NOMO-1 treated with DMSO at 0.1 percent for 48 hours (cell line): ENCODE measurements around the gene INCENP.

ENCODE experiments used
- DNase-seq: peaks from one replicate; lab custom pipeline; 2025; ENCODE audit not compliant: unreplicated experiment; lab: John Stamatoyannopoulos, UW

The INCENP gene

DNA sequence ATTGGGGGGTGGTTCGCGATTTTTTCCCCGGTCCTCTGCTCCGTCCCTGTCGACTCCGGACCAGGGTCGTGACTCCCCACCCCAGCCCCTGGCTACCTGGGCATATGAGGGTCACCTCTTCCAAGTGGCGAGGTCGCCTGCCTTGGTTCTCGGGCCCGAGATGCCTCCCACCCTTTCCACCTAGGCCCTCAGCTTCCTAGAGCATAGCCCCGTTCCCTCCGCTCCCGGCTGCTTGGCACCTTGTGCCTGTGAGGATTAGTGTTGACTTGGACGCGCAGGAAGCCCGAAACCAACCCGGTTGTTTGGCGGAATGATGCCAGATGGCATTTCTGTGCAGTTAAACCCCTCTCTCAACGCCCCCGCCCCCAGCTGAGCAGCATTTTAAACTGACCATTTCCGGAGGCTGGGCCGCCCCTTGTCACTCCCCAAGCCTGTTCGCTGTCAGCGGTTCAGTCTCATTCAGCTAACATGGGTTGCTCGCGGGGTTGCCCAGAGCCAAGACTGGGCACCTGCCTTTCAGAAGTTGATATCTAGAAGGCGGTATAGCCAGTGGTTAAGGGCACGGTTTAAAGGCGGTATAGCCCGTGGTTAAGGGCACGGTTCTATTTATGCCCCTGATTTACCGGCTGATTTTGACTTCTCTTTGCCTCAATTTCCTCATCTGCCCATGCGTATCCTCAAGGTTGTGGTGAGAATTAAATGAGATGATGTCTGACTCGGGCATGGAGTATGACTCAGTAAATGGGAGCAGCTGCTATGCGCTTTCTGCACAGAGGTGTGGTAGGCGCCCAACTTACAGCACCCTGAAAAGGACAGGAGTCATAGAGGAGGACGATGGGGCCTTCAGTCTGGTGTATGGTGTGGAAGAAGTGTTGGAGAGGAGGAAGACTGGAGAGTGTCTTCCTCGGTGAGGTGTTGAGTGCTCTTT is 639 bp downstream of the INCENP start:
- peak; percentile 17 for DNase-seq

DNA sequence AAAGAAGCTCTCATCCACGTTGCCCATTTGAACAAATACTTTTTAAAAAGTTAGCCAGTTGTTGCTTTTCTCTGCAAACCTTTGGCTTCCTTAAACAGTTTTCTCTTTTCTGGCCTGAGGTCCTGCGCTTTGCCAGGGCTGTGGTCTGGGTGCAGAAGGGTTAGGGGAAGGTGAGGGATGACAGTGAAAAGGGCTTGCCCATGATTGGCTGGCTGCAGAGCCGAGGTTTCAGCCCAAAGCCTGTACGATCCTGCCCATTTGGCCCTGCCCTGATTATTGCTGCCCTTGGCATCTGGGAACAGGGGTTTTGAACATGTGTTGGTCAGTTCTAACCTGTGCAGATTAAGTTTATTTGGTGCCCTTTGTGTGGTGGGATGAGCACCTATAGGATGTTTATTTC is 1.5 kb downstream of the INCENP start:
- peak; percentile 18 for DNase-seq

DNA sequence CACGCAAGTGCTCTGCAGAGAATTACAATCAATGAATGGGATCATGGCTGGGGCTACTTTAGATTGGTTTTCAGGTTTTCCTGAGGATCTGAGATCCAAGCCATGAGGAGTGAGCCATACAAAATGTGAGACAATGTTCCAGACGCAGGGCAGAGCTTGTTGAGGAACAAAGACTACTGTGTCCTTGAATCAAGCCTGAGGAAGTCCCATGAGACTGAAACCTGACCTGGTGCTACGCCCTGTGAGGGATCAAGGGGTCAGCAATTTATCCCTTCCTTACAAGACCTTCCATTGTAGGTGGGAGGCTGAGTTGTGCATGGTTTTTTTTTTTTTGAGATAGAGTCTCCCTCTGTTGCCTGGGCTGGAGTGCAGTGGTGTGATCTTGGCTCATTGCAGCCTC is 2.1 kb downstream of the INCENP start:
- DNase-seq: no peak

DNA sequence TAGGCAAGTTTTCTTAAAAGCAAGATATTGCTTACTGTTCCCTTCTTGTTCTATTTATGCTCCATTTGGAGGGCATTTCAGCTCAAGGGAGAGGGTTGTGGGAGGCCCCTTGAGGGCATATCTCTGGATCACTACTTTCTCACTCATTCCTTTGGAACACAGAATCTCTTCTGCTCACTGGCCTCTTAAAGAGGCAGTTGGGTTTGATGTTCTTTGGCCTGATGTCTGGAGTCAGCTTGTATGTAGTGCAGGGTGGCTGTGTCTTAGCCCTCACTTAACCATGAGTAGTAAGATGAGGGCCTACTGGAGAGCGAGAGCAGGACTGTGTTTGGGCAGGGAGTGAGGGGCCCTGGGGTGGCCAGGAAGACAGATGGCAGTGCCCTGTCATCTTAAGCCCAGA is 3.6 kb downstream of the INCENP start:
- no peak for DNase-seq

DNA sequence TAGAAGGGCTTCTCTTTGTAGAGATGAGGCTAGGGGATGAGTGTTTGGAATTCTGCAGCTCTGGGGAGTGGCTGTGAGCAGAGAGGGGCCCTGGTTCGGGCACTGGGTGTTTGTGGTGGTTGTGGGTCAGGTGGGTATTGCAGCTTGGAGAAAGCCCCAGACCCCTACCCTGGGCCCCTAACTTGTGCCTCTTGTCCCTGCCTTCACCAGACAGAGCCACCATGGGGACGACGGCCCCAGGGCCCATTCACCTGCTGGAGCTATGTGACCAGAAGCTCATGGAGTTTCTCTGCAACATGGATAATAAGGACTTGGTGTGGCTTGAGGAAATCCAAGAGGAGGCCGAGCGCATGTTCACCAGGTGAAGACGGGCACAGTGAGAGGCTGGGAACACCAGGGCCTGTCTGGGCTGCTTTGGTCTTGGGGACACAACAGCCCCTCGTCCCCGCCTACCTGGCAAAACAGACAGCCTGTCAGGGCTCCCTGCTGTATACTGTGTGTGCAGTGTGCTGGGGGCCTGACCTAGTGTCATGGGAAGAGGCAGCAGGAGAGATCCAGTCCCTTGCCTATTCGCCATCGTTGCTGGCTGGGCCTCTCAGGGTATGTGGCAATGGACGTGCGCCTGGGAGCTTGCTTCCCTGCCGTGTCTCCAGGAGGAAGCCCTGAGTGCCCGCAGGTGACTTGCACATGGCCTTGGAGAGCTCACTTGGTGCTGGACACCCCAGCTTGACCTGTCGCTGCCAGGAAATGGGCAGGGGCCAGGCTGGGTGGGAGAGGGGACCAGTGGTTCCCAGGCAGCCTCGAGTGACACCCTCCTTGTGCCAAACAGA is 4.3 kb downstream of the INCENP start:
- no peak for DNase-seq

DNA sequence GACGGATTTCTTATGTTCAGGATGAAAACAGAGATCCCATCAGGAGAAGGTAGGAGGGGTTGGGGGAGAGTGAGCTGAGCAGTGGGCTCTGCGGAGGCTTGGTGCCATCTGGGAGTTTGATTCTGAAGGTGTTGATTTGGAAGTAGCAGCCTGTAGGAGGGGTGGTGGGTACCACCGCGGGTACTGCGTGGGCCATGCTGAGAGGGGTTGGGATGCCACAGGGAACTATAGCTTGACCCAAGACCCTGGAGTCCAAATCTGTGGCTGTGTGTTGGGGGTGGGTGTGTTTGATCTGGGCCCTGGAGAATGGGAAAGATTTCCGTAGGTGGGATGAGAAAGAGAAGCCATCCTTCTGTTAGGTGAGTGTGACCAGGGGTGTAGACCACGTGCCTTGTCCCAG is 5.0 kb downstream of the INCENP start:
- no peak for DNase-seq

DNA sequence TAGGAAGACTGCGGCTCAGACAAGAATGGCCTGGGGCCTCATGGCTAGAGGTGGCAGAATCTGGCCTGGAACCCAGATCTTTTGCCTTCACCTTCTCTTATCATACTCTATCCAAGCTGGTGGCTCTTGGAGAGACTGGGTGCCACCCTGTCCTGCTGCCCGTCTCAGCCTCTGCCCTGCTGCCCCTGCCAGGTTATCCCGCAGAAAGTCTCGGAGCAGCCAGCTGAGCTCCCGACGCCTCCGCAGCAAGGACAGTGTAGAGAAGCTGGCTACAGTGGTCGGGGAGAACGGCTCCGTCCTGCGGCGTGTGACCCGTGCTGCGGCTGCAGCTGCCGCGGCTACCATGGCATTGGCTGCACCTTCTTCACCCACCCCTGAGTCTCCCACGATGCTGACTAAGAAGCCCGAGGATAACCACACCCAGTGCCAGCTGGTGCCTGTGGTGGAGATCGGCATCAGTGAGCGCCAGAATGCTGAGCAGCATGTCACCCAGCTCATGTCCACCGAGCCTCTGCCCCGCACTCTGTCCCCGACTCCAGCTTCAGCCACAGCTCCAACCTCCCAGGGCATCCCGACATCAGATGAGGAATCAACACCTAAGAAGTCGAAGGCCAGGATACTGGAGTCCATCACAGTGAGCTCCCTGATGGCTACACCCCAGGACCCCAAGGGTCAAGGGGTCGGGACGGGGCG is 5.9 kb downstream of the INCENP start:
- no peak for DNase-seq

DNA sequence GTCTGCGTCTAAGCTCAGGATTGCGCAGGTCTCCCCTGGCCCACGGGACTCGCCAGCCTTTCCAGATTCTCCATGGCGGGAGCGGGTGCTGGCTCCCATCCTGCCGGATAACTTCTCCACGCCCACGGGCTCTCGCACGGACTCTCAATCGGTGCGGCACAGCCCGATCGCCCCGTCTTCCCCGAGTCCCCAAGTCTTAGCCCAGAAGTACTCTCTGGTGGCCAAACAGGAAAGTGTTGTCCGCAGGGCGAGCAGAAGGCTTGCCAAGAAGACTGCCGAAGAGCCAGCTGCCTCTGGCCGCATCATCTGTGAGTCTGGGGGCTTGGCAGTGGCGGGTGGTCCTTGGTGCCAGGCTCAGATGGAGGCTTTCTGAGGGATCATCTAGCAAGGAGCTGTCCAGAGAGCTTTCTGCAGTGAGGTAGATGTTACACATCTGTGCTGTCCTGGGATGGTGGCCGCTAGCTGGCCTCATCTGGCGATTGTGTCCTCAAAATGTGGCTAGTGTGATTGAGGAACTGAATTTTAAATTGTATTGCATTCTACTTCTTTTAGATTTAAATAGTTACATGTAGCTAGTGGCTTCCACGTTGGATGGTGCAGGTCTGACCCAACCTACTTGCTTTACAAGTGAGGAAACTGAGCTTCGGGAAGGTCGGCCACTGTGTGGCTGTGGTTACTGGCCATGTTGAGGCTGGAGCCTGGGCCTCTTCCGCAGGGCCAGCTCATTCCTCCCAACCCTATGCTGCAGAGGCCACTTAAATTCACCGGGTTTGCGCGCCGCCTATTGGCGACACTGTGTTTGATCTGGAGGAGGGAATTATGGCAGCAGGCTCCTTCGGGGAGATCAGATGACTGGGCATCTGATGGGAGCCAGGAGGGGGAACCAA is 6.7 kb downstream of the INCENP start:
- no peak for DNase-seq

DNA sequence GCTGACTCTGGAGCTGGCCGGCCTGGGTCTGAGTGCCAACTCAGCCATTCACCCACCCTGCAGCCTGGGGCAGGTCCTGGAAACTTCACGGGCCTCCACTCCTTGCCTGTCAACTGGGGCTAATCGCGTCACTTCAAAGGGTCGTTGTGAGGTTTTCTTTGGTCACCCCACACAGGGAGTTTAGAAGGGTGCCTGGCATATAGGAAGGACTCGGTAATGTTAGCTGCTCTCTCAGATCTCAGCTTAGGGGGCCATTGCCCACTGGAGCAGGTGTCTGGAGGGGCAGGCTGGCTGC is 7.3 kb downstream of the INCENP start:
- DNase-seq: no peak

DNA sequence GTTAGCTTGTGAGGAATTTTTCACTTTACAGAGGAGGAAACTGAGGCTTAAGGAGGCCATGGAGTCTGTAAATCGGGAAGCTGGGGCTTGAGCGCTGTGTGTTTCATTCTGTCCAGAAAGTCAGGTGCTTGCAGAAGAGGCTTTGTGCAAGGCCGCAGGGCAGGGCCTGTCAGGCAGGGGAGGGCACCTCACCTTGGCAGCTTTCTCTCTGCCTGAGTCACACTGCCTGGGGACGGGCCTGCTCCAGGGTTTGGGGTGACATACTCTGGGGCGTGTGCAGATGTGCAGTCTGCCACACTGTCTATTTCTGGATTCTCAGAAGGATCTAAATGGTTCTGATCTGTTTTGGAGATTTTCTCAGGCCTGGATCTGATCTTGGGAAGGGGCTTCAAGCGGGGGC is 8.4 kb downstream of the INCENP start:
- DNase-seq: no peak

DNA sequence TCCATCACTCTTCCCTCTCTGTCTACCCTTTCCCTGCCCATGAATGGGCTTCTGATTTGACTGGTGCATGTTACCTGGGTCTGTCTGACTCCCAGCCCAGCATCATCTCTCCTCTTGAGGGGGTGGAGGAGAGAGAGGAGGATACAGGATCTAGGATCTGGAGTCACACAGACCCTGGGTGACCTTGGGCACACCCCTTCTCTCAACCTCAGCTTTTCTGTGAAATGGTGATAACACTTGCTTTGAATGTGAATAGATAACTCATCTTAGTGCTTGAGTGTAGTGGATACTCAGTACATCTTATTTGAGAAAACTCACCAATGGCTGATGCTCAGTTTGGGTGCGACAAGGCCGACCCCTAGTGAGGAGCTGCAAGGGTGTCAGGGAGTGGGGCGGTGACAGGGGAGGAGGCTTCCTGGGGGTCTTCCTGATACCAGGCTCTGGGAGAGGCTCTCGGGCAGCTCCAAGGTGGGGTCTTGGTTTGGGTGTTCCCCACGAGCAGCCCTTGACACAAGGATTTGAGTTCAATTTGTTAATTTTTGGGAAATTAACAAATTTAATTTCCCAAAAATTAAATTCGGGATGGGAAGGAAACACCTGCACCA is 9.0 kb downstream of the INCENP start:
- no peak for DNase-seq

DNA sequence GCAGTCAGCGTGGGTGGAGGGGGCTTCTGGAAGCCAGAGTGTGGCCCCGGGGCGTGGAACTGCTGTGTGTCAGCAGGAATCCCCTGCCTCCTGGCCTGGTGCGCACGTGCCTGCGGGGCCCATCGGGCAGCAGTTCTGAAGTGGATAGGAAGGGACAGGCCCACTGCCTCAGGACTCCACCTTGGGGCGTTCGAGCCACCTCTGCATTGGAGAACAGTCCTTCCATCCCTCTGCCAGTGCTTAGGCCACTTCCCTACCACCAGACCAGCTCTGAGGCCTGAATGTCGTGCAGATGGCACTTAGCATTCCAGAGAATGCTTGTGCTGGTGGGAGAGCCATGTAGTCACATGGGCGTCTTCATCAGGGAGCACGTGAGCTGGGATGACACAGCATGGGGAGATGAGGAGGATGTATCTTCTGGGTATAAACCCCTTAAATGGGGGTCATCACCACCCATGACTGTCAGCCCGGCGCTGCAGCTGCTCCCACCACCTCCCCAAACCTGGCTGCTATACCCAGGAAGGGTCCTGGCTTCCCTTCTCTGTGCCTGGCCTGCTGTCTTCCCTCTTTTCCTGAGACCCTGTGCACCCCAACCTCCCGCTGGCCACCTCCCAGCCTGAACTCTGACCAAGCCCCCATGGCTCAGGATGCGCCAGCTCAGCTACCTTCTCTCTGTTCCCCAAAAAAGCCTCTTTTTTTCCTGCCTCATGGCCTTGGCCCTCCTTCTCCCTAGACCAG is 9.7 kb downstream of the INCENP start:
- DNase-seq: no peak

DNA sequence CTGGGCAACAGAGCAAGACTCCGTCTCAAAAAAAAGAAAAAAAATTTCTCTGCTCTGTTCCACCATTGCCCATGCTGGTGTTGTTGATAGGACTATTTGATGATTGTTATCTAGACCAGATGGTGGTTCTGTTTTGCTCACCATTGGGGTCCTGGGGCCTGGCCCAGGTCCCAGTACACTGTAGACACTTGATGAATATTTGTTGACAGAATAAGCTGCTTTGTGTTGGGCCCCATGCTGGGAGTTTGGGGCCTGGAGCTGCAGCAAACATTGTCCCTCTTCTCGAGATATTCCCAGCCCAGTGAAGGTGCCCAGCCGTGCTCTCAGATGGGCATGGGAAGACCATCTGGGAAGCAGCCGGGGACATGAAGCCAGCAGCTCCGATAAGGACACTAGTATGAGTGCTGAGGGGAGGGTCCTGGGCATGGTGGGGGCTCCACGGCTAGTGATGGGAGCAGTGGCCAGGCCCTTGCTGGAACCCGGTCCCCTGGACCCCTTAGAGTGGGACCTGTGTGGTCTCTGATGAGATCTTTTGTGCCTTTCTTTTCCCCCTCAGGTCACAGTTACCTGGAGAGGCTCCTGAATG is 13.6 kb downstream of the INCENP start:
- DNase-seq: no peak

DNA sequence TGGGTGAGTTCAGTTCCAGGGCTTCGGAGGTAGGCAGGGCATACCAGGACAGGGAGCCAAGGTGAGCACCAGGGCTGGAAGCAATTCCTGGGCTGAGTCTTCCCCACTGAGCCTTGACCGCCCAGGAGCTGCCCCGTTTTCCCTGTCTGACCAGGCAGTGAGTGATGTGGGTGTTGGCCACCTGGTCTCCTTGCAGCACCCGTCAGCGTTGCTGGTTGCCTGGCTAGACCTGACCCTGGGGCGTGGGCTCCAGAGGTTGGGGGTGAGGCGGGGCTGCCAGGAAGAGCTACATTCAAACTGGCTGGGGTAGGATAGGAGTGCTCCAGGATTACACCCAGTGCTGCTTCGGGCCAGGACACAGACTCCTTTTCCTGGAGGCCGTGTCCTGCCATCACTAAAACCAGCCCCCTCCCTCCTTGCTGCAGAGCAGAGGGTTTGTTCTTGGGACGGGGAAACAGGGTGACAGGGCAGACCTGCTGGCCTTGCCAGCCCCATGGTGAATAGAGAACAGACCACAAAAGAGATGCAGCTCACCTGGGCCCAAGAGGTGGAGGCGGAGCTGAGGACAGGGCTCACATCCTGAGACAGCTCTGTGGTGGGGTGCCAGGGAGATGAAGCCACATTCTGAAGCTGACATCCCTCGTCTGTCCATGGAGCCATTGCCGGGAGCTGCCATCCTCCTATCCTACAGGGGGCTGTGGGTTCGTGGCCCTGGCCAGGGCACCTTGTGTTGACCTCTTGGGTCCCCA is 14.2 kb downstream of the INCENP start:
- no peak for DNase-seq

DNA sequence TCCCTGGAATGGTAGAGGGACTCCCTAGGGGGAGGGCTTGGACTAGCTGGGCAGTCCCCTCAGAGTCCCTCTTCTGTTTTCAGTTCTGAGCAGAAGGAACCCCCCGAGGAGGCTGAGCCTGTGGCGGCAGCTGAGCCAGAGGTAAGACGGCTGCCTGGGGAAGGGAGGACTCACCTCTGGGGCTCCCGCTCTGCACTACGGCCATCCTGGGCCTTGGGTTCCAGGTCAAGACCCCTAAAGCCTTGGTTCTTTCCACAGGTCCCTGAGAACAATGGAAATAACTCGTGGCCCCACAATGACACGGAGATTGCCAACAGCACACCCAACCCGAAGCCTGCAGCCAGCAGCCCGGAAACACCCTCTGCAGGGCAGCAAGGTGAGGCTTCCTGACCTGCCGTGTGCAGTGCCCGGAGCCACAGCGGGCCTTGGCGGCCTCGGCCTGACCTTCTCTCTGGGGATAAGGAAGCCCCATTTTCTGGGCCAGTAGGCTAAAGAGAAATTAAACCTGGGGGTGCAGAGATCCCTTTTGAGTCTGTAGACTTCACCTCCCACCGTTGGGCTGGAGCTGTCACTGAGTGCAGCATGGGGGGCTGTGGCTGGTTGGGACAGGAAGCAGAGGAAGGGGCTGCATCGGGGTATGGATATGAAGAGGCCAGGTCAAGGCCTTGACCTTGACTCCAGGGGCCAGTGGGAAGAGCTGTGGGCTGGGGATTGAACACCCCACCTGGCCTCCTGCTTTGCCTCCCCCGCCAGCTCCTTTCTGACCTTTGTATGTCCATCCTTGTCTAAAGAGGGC is 15.0 kb downstream of the INCENP start:
- no peak for DNase-seq

DNA sequence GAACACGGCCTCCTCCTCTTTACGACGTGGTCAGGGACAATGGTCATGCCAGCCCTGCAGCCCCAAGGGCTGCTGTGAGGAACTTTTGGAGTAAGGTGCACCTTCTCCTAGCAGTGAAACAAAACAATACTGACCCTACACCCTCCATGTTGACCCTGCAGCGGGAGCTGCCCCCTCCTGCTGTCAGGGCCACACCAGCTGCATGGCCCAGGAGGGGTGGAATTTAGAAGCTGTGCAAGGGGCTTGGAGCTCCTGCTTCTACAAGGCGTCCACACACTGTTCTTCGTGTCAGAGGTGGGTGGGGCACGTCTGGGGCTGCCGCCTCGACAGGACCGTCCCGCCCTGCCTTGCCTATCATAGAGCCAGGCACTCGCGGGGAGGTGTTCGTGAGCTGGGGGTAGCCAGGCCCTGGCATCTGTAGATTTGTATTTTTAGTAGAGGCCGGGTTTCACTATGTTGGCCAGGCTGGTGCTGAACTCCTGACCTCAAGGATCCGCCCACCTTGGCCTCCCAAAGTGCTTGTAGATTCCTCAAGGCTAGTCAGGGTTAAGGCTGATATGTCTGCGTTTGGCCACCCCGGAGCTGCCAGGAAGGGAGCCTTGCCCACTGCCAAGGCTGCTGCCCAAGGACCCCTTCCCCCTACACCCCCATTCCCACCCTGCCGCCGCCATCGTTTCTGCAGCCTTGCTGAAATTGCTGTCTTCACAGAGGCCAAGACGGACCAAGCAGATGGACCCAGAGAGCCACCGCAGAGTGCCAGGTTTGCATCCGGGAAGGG is 15.9 kb downstream of the INCENP start:
- DNase-seq: no peak
